ENCODE data around the gene SYT2.
"Not testable (repeated sequence)": the region's sequence is repeated elsewhere in the genome, so short reads cannot be mapped to it uniquely, and the experiment has no call there.

SYT2 gene

GRCh38 chr1:202642619-202643291 is 67.5 kb downstream of the SYT2 start:
- no peak for DNase-seq (ENCODE audit: low spot score)

DNA sequence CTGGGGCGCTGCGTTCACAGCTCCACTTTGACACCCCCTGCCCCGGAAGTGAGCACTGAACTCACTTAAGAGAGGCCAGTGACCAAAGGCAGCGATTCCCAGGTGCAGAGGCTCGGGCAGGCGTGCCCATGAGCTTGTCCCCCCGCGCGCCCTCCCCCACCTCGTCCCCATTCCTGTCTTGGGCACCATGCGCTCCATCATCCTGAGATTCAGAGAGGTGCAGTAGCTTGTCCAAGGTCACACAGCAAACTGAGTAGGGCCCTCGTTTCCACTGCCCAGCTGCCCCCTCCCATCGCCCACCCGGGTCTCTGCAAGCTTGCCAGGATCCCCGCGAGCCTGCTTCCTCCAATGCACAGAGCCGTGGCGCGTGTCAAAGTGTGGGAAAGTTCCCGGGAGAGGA is 68.0 kb downstream of the SYT2 start:
- DNase-seq (ENCODE audit: low spot score), result no peak

DNA sequence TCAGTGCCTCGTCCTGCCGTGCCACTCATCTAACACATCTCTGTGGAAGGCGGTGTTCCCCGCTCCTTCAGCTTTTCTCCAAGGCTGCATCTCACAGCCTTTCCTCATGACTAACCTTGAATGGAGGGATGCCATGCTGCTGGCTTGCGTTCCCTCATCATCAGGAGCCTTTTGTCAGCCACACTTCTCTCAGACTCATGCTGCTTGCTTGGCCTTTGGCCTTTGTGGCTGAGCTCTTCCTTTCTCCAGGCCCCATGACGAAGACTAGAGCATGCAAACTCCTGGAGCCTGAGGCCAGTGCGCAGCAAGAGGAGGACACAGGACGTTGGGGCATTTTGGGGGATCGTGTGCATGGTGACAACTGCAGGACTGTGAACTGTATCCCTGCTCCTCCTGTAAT is 70.8 kb downstream of the SYT2 start:
- DNase-seq (ENCODE audit: low spot score), result no peak

GRCh38 chr1:202638701-202639305 is 71.5 kb downstream of the SYT2 start:
- not testable (repeated sequence) for DNase-seq (ENCODE audit: low spot score)

- DNase-seq (ENCODE audit: low spot score), result no peak
Measured at GRCh38 chr1:202638019-202638700, 72.1 kb downstream of the SYT2 start.

GRCh38 chr1:202637321-202638018 is 72.8 kb downstream of the SYT2 start:
- DNase-seq (ENCODE audit: low spot score), result not testable (repeated sequence)

GRCh38 chr1:202636171-202636570 is 74.1 kb downstream of the SYT2 start:
- not testable (repeated sequence) for DNase-seq (ENCODE audit: low spot score)

GRCh38 chr1:202632241-202632640 is 78.0 kb downstream of the SYT2 start:
- DNase-seq (ENCODE audit: low spot score), result no peak

DNA sequence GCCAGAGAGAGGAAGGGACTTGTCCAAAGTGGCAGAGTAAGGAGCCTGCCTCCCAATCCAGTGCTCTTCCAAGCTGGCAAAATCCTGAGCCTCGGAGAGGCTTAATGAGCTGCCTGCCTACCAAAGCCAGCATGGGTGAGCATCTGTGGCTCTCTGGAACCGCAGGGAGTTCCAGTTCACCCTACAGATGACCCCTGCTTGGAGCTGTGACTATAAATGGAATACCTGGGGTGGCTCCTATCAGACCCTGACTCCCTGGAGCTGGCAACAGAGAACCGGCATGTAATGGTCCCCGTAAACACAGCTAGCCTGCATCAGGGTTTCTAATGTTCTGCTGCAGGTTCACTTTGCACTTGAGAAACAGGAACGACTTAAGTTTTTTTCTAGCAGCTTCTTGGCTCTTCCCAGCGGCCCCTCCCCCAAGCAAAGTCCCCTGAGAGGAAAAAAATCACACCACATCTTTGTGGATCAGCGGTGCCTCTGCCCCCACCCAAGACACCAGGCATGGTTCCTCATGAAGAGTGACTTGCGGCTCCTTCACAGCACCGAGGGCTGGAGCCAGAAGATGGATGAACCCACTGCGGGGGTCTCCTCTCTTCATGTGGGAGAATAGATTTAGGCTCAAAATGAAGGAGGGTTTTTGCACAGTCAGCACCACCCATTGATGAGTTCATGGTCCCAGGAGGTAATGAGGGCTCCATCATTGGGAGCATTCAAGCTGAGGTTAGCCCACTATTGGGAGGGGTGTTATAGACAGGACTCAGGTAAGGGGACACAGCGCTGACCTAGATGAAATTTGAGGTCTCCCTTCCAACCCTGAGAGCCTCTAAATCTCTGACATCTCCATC is 79.0 kb downstream of the SYT2 start:
- no peak for DNase-seq (ENCODE audit: low spot score)

GRCh38 chr1:202630541-202630940 is 79.7 kb downstream of the SYT2 start:
- no peak for DNase-seq (ENCODE audit: low spot score)

GRCh38 chr1:202630096-202630495 is 80.2 kb downstream of the SYT2 start:
- DNase-seq (ENCODE audit: low spot score), result not testable (repeated sequence)

GRCh38 chr1:202629257-202629811 is 80.9 kb downstream of the SYT2 start:
- peak; percentile 53 for DNase-seq (ENCODE audit: low spot score)

DNA sequence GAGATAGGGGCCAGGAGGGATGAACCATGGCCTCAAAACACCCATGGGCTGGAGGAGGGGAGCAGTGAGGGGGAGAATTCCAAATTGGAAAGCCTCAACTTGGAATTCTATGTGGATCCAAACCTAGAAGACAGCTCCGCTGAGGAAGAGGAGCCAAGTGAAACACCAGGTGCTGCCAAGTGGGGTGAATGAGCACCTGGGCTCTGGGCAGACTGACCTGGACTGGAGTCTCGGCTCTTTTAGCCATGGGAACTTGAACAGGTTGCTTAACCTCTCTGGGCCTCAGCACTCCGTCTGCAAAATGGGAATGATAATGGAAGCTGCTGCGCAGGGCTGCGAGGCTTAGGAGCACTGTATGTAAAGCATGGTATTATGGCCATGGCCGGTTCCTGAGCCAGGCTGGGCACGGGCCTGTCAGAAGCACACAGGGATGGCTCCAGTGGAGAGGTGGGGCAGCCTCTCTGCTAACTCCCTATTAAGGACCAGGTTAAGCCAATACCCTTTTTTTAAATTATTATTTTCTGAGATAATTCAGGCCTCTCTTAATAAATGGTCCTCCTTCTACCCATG is 81.5 kb downstream of the SYT2 start:
- DNase-seq (ENCODE audit: low spot score), result no peak

DNA sequence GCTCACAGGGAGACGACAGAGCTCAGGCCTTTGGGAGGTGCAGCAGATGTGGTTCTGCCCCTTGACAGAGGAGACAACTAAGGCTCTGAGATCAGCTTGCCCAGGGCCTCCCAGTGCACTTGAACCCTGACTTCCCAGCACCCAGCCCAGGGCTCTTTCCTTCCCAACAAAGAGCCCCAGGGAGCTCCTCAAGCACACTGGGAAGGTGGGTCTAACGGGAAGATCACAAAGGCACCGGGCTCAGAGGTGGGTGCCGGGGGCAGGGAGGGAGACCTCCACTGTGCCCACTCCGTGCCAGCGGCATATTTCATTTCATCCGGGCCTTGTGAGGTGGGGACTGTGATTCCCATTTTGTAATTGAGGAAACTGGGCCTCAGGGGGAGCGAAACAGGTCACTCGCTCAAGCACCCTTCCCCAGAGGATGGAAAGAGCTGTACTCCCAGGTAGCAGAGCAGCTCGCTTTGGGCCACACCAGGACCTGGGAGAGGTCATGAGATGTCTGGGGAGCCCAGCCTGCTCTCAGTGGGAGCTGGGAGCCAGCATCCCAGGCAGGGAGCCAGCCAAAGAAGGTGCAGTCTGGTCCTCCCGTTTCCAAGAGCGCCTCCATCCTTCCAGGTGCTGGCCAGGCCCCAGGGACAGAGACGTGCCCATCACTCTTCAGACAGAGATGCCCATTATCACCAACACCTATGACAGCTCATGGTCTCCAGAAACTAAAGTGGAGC is 82.3 kb downstream of the SYT2 start:
- DNase-seq (ENCODE audit: low spot score), result no peak

GRCh38 chr1:202627036-202627435 is 83.2 kb downstream of the SYT2 start:
- not testable (repeated sequence) for DNase-seq (ENCODE audit: low spot score)

- DNase-seq (ENCODE audit: low spot score), result no peak
Measured at GRCh38 chr1:202625416-202626360, 84.6 kb downstream of the SYT2 start.

GRCh38 chr1:202624781-202625108 is 85.5 kb downstream of the SYT2 start:
- DNase-seq (ENCODE audit: low spot score), result no peak

GRCh38 chr1:202624088-202624780 is 86.0 kb downstream of the SYT2 start:
- no peak for DNase-seq (ENCODE audit: low spot score)

- not testable (repeated sequence) for DNase-seq (ENCODE audit: low spot score)
Measured at GRCh38 chr1:202623476-202623875, 86.8 kb downstream of the SYT2 start.
